ENCODE results near the gene CTSZ.

DNA sequence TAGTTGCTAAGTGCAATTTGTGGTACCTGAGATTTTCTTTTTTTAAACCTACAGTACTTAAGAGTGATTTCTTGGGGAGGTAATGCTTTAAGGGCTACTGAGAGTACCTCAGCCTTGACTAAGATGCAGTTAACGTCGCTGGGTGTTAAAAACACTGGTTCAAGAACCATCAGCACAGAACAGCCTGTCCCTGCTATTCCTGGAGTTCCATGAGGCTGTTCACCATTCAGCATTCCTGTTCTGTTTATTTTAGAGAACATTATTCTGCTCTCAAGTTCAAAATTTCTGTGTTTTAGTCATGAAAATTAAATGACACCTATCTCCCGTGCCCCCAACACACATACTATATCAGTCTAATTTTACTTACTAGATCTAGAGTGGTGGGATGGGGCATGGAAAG lies 37.2 kb upstream of the CTSZ start:
- TF ChIP-seq, protein P1, sequence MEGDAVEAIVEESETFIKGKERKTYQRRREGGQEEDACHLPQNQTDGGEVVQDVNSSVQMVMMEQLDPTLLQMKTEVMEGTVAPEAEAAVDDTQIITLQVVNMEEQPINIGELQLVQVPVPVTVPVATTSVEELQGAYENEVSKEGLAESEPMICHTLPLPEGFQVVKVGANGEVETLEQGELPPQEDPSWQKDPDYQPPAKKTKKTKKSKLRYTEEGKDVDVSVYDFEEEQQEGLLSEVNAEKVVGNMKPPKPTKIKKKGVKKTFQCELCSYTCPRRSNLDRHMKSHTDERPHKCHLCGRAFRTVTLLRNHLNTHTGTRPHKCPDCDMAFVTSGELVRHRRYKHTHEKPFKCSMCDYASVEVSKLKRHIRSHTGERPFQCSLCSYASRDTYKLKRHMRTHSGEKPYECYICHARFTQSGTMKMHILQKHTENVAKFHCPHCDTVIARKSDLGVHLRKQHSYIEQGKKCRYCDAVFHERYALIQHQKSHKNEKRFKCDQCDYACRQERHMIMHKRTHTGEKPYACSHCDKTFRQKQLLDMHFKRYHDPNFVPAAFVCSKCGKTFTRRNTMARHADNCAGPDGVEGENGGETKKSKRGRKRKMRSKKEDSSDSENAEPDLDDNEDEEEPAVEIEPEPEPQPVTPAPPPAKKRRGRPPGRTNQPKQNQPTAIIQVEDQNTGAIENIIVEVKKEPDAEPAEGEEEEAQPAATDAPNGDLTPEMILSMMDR (conservative IDR thresholded peaks at IDR 0.05): no peak
- no peak for TF ChIP-seq EZH2 (IDR thresholded peaks at IDR 0.05; ENCODE audit: low read depth)

Measured in PC-9 (cell line).